Neural progenitor cell (in vitro differentiated cells): ENCODE measurements around the gene PPP2R2C. TPM values are rescaled to one million over a fixed set of nuclear protein-coding genes. Genes with fewer than 3 reads are reported as not detected.

Source experiments
- DNase-seq: peaks from one replicate; pipeline ENCODE4 v3.0.0-alpha.2; 2016; ENCODE audit warnings: low spot score
- H2AFZ ChIP-seq: fragments of 200-600 bp; sonication (generic); replicated peaks from 2 replicates; pipeline ENCODE4 v1.6.1; 2016; ENCODE audit warnings: antibody characterized with exemption
- H3F3A ChIP-seq: fragments of 200-600 bp; sonication (generic); 2 replicates; pipeline ENCODE4 v1.6.1; 2016; ENCODE audit warnings: antibody characterized with exemption, low read depth
- H3K27ac ChIP-seq: fragments of 200-600 bp; sonication (generic); 2 replicates; pipeline ENCODE4 v1.5.1; 2016; ENCODE audit warnings: mild to moderate bottlenecking
- H3K27me3 ChIP-seq: fragments of 200-600 bp; sonication (generic); 2 replicates; pipeline ENCODE4 v1.6.1; 2016; ENCODE audit warnings: mild to moderate bottlenecking, moderate library complexity
- H3K36me3 ChIP-seq: fragments of 200-600 bp; sonication (generic); 2 replicates; pipeline ENCODE4 v1.5.1; 2016
- H3K4me1 ChIP-seq: fragments of 200-600 bp; sonication (generic); 2 replicates; pipeline ENCODE4 v1.6.1; 2016; ENCODE audit warnings: mixed run types
- H3K4me2 ChIP-seq: fragments of 200-600 bp; sonication (generic); 2 replicates; pipeline ENCODE4 v1.6.1; 2016
- H3K4me3 ChIP-seq: fragments of 200-600 bp; sonication (generic); 2 replicates; pipeline ENCODE4 v1.5.1; 2016
- H3K79me2 ChIP-seq: fragments of 200-600 bp; sonication (generic); 2 replicates; pipeline ENCODE4 v1.6.1; 2016; ENCODE audit warnings: low read depth
- H3K9ac ChIP-seq: fragments of 200-600 bp; sonication (generic); 2 replicates; pipeline ENCODE4 v1.6.1; 2016
- H3K9me3 ChIP-seq: fragments of 200-600 bp; sonication (generic); 2 replicates; pipeline ENCODE4 v1.5.1; 2016; ENCODE audit warnings: low read depth
- H4K20me1 ChIP-seq: fragments of 200-600 bp; sonication (generic); 2 replicates; pipeline ENCODE4 v1.6.1; 2016; ENCODE audit warnings: low read depth
- H3K27ac Mint-ChIP-seq: 3 replicates; pipeline ENCODE4 v1.8.0; 2021; ENCODE audit warnings: mixed read lengths
- H3K27me3 Mint-ChIP-seq: 2 replicates; pipeline ENCODE4 v1.8.0; 2022; ENCODE audit warnings: low read depth, mild to moderate bottlenecking, inconsistent platforms, moderate library complexity, mixed read lengths; ENCODE audit not compliant: insufficient read depth
- H3K36me3 Mint-ChIP-seq: 3 replicates; pipeline ENCODE4 v1.8.0; 2021; ENCODE audit warnings: mixed read lengths
- H3K4me1 Mint-ChIP-seq: 3 replicates; pipeline ENCODE4 v1.8.0; 2021; ENCODE audit warnings: mixed read lengths
- H3K4me3 Mint-ChIP-seq: 3 replicates; pipeline ENCODE4 v1.8.0; 2021; ENCODE audit warnings: mild to moderate bottlenecking, moderate library complexity, mixed read lengths
- H3K9me3 Mint-ChIP-seq: 3 replicates; pipeline ENCODE4 v1.8.0; 2020; ENCODE audit warnings: mixed read lengths
- EZH2 ChIP-seq: fragments of 200-600 bp; sonication (generic); IDR thresholded peaks from 2 replicates; pipeline ENCODE4 v1.6.1; 2017; ENCODE audit warnings: antibody characterized with exemption, mild to moderate bottlenecking, moderate library complexity
- EZH2phosphoT487 ChIP-seq: fragments of 200-600 bp; sonication (generic); IDR thresholded peaks from 2 replicates; pipeline ENCODE4 v1.6.1; 2017; ENCODE audit warnings: antibody characterized with exemption
- total RNA-seq: library from RNA; depleted of rRNA; stranded (reverse); fragments of >200 nt; gene quantifications from 2 replicates; pipeline ENCODE4 v1.2.3, GENCODE V29; 2015; ENCODE audit warnings: low replicate concordance
- TF ChIP-seq, protein P1 (sequence below): fragments of 200-600 bp; sonication (generic); IDR thresholded peaks from 2 replicates; pipeline ENCODE4 v1.5.1; 2017; ENCODE audit warnings: antibody characterized with exemption, mild to moderate bottlenecking

PPP2R2C gene
- total RNA-seq, 1 donor from 2014 or later, result 3.5 TPM

GRCh38 chr4:6471307-6472007 lies 957 bp downstream of the PPP2R2C start:
- Histone ChIP-seq H4K20me1 (peaks cover 6% of the 10 kb centered on the region), H3K4me2 (peak overlapping the region; percentile 99), H3K9ac (no peak overlapping the region), H3K27me3 (peaks cover 78% of the 10 kb centered on the region), H3K27ac (no peak overlapping the region), H3K79me2 (no peaks in the 10 kb centered on the region), H2AFZ (peak overlapping the region; percentile 98), H3K9me3 (no peaks in the 10 kb centered on the region), H3F3A (peaks cover 14% of the 10 kb centered on the region), H3K36me3 (no peaks in the 10 kb centered on the region), H3K4me1 (peaks cover 6% of the 10 kb centered on the region), H3K4me3 (peak overlapping the region; percentile 68)
- no peaks in the 10 kb centered on the region for H3K36me3 Mint-ChIP-seq
- H3K4me3 Mint-ChIP-seq, result peak overlapping the region; percentile 74
- DNase-seq, result peak; percentile 34
- TF ChIP-seq EZH2phosphoT487 (peak; percentile 87), EZH2 (peak; percentile 77)
- TF ChIP-seq, protein P1, sequence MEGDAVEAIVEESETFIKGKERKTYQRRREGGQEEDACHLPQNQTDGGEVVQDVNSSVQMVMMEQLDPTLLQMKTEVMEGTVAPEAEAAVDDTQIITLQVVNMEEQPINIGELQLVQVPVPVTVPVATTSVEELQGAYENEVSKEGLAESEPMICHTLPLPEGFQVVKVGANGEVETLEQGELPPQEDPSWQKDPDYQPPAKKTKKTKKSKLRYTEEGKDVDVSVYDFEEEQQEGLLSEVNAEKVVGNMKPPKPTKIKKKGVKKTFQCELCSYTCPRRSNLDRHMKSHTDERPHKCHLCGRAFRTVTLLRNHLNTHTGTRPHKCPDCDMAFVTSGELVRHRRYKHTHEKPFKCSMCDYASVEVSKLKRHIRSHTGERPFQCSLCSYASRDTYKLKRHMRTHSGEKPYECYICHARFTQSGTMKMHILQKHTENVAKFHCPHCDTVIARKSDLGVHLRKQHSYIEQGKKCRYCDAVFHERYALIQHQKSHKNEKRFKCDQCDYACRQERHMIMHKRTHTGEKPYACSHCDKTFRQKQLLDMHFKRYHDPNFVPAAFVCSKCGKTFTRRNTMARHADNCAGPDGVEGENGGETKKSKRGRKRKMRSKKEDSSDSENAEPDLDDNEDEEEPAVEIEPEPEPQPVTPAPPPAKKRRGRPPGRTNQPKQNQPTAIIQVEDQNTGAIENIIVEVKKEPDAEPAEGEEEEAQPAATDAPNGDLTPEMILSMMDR, result no peak
- H3K27ac Mint-ChIP-seq, result no peak overlapping the region
- peaks cover 3% of the 10 kb centered on the region for H3K4me1 Mint-ChIP-seq
- peaks cover 59% of the 10 kb centered on the region for H3K27me3 Mint-ChIP-seq
- H3K9me3 Mint-ChIP-seq, result no peaks in the 10 kb centered on the region

GRCh38 chr4:6470502-6471306 lies 1.7 kb downstream of the PPP2R2C start:
- TF ChIP-seq, protein P1, result no peak
- TF ChIP-seq EZH2phosphoT487, result peak; percentile 66
- peak; percentile 75 for TF ChIP-seq EZH2
- H3K9ac ChIP-seq, result no peak overlapping the region
- peaks cover 6% of the 10 kb centered on the region for H3K4me1 ChIP-seq
- H3K27ac ChIP-seq, result no peak overlapping the region
- no peaks in the 10 kb centered on the region for H3K9me3 ChIP-seq
- Mint-ChIP-seq H3K27me3 (peaks cover 55% of the 10 kb centered on the region), H3K27ac (no peak overlapping the region), H3K4me3 (peak overlapping the region; percentile 82), H3K4me1 (peaks cover 3% of the 10 kb centered on the region), H3K9me3 (no peaks in the 10 kb centered on the region), H3K36me3 (no peaks in the 10 kb centered on the region)
- peak overlapping the region; percentile 68 for H3K4me3 ChIP-seq
- peak; percentile 66 for DNase-seq
- H3F3A ChIP-seq, result peaks cover 14% of the 10 kb centered on the region
- peak overlapping the region; percentile 99 for H3K4me2 ChIP-seq
- no peaks in the 10 kb centered on the region for H3K36me3 ChIP-seq
- H3K27me3 ChIP-seq, result peaks cover 83% of the 10 kb centered on the region
- H2AFZ ChIP-seq, result peak overlapping the region; percentile 98
- peaks cover 6% of the 10 kb centered on the region for H4K20me1 ChIP-seq
- no peaks in the 10 kb centered on the region for H3K79me2 ChIP-seq

GRCh38 chr4:6469898-6470501 lies 2.4 kb downstream of the PPP2R2C start:
- no peaks in the 10 kb centered on the region for H3K36me3 Mint-ChIP-seq
- peaks cover 3% of the 10 kb centered on the region for H3K4me1 Mint-ChIP-seq
- H3K27me3 Mint-ChIP-seq, result peaks cover 49% of the 10 kb centered on the region
- H3K27ac ChIP-seq, result no peak overlapping the region
- H3K27me3 ChIP-seq, result peaks cover 83% of the 10 kb centered on the region
- peaks cover 6% of the 10 kb centered on the region for H4K20me1 ChIP-seq
- peak overlapping the region; percentile 82 for H3K4me3 Mint-ChIP-seq
- TF ChIP-seq EZH2 (no peak), EZH2phosphoT487 (no peak)
- TF ChIP-seq, protein P1, result no peak
- H2AFZ ChIP-seq, result peak overlapping the region; percentile 98
- H3K9ac ChIP-seq, result no peak overlapping the region
- H3F3A ChIP-seq, result peaks cover 14% of the 10 kb centered on the region
- no peaks in the 10 kb centered on the region for H3K9me3 Mint-ChIP-seq
- H3K4me3 ChIP-seq, result peak overlapping the region; percentile 68
- H3K4me1 ChIP-seq, result peaks cover 6% of the 10 kb centered on the region
- no peaks in the 10 kb centered on the region for H3K36me3 ChIP-seq
- H3K79me2 ChIP-seq, result no peaks in the 10 kb centered on the region
- H3K27ac Mint-ChIP-seq, result no peak overlapping the region
- DNase-seq, result no peak
- peak overlapping the region; percentile 99 for H3K4me2 ChIP-seq
- no peaks in the 10 kb centered on the region for H3K9me3 ChIP-seq
